Endothelial cell of umbilical vein (primary cell): ENCODE measurements around the gene SNTA1. TPM values are rescaled to one million over a fixed set of nuclear protein-coding genes. Genes with fewer than 3 reads are reported as not detected.
A peak's percentile ranks its signal among the peaks of the same experiment; 100 is the strongest.

ENCODE experiments used
- BruUV-seq: library from RNA; stranded (reverse); fragments of 400-500 nt; replicated peaks from 2 replicates; lab custom pipeline; 2021; lab: Mats Ljungman, UMichigan
- CTCF ChIA-PET: fragments of 300-600, 350-600 bp; sonication (Branson Sonifier 250); formaldehyde crosslinking; loops from one replicate; lab custom pipeline; 2021; ENCODE audit warnings: antibody characterized with exemption, inconsistent platforms; lab: Charles Lee
- POLR2A ChIA-PET: fragments of 300-600, 350-600 bp; sonication (Branson Sonifier 250); formaldehyde crosslinking; loops from one replicate; lab custom pipeline; 2021; ENCODE audit warnings: antibody characterized with exemption, inconsistent platforms; lab: Charles Lee
- DNase-seq: peaks from one replicate; pipeline ENCODE4 v3.0.0-alpha.2; 2011; ENCODE audit warnings: low read depth, low spot score
- FAIRE-seq: peaks from 2 replicates; lab custom pipeline; 2011; peaks lifted over from hg19 to GRCh38; lab: Jason Lieb, UNC
- H2AFZ ChIP-seq: 2 replicates; pipeline ENCODE4 v1.6.0; 2012; ENCODE audit warnings: low read depth, low read length, control low read depth, inconsistent platforms
- H3K27ac ChIP-seq: 2 replicates; pipeline ENCODE4 v1.5.1; 2011; ENCODE audit warnings: low read depth, mild to moderate bottlenecking, control low read depth, low read length, moderate library complexity; ENCODE audit not compliant: insufficient read depth
- H3K27me3 ChIP-seq, 2 experiments: 2 replicates each; pipeline versions ENCODE4 v1.6.0 to v1.6.1; 2011; ENCODE audit warnings: low read length in 2 of 2, mixed read lengths in 1 of 2; ENCODE audit not compliant: control insufficient read depth in 2 of 2, insufficient read depth in 2 of 2
- H3K36me3 ChIP-seq, 2 experiments: 2 replicates in 1 of 2; 3 replicates in 1 of 2; pipeline ENCODE4 v1.5.1; 2011; ENCODE audit warnings: low read length in 2 of 2, mild to moderate bottlenecking in 1 of 2, moderate library complexity in 1 of 2; ENCODE audit not compliant: control insufficient read depth in 2 of 2, insufficient read depth in 2 of 2; ENCODE audit errors: extremely low read depth in 1 of 2
- H3K4me1 ChIP-seq: 3 replicates; pipeline ENCODE4 v1.5.1; 2011; ENCODE audit warnings: mild to moderate bottlenecking, low read length; ENCODE audit not compliant: control insufficient read depth, insufficient read depth; ENCODE audit errors: extremely low read depth
- H3K4me2 ChIP-seq: 2 replicates; pipeline ENCODE4 v1.6.1; 2011; ENCODE audit warnings: low read length, control low read depth, mixed read lengths; ENCODE audit not compliant: insufficient read depth
- H3K4me3 ChIP-seq, 3 experiments: fragments of 200-600 bp in 1 of 3; sonication (generic), shearing (Covaris generic) in 1 of 3; replicated peaks in 1 of 3; 2 replicates each; pipeline ENCODE4 v1.5.1; 2011 to 2016; ENCODE audit warnings: control low read depth in 3 of 3, low read length in 3 of 3, mild to moderate bottlenecking in 2 of 3, inconsistent platforms in 1 of 3, low read depth in 1 of 3, moderate library complexity in 1 of 3; ENCODE audit not compliant: insufficient read depth in 1 of 3
- H3K79me2 ChIP-seq: 2 replicates; pipeline ENCODE4 v1.6.0; 2012; ENCODE audit warnings: low read length, inconsistent platforms; ENCODE audit not compliant: control insufficient read depth, insufficient read depth
- H3K9ac ChIP-seq: replicated peaks from 2 replicates; pipeline ENCODE3; 2011; ENCODE audit warnings: low read length, control low read depth; ENCODE audit not compliant: insufficient read depth; ENCODE audit errors: extremely low read depth
- H3K9me1 ChIP-seq: replicated peaks from 3 replicates; pipeline ENCODE4 v1.6.0; 2011; ENCODE audit warnings: mild to moderate bottlenecking, low read length; ENCODE audit not compliant: control insufficient read depth, insufficient read depth; ENCODE audit errors: extremely low read depth
- H3K9me3 ChIP-seq: replicated peaks from 2 replicates; pipeline ENCODE4 v1.5.1; 2012; ENCODE audit warnings: low read length, inconsistent platforms; ENCODE audit not compliant: control insufficient read depth, insufficient read depth
- H4K20me1 ChIP-seq: replicated peaks from 2 replicates; pipeline ENCODE3; 2011; ENCODE audit warnings: mild to moderate bottlenecking, low read length; ENCODE audit not compliant: control insufficient read depth, insufficient read depth; ENCODE audit errors: extremely low read depth
- CTCF ChIP-seq, 2 donors: IDR thresholded peaks; 1 replicate in 1 of 2; 2 replicates in 1 of 2; pipeline ENCODE4 v1.5.1; 2011; ENCODE audit warnings: low read length in 2 of 2, mild to moderate bottlenecking in 2 of 2, moderate library complexity in 2 of 2, control low read depth in 1 of 2, inconsistent platforms in 1 of 2, low read depth in 1 of 2; ENCODE audit not compliant: insufficient read depth in 1 of 2; ENCODE audit errors: extremely low read depth in 1 of 2
- EZH2 ChIP-seq: IDR thresholded peaks from 2 replicates; pipeline ENCODE4 v1.6.1; 2012; ENCODE audit warnings: borderline replicate concordance, low read depth, mild to moderate bottlenecking, moderate library complexity, low read length, inconsistent platforms; ENCODE audit not compliant: severe bottlenecking
- FOS ChIP-seq: IDR thresholded peaks from 2 replicates; pipeline ENCODE4 v1.6.1; 2011; ENCODE audit warnings: mild to moderate bottlenecking, low read length, moderate library complexity, borderline replicate concordance; ENCODE audit not compliant: insufficient read depth
- GATA2 ChIP-seq: IDR thresholded peaks from 2 replicates; pipeline ENCODE4 v1.7.0; 2011; ENCODE audit warnings: low read depth, mild to moderate bottlenecking, moderate library complexity, mixed read lengths, low read length; ENCODE audit not compliant: insufficient read length, insufficient read depth
- JUN ChIP-seq: IDR thresholded peaks from 2 replicates; pipeline ENCODE4 v1.6.1; 2011; ENCODE audit warnings: borderline replicate concordance, low read depth; ENCODE audit not compliant: insufficient read length, insufficient read depth
- MYC ChIP-seq: IDR thresholded peaks from one replicate; pipeline ENCODE4 v1.6.1; 2011; ENCODE audit warnings: mild to moderate bottlenecking, low read depth, low read length
- POLR2A ChIP-seq: IDR thresholded peaks from 2 replicates; pipeline ENCODE4 v1.6.1; 2012; ENCODE audit warnings: low read depth, mild to moderate bottlenecking, control low read depth, low read length
- POLR2AphosphoS5 ChIP-seq: IDR thresholded peaks from 2 replicates; pipeline ENCODE4 v1.6.1; 2012; ENCODE audit warnings: low read depth, mild to moderate bottlenecking, control low read depth, low read length, moderate library complexity; ENCODE audit not compliant: insufficient read depth
- dilution Hi-C: fragments of 300-500 bp; cut with MboI; formaldehyde crosslinking; loops from one replicate; pipeline ENCODE4 v1.15.0; 2019; ENCODE audit warnings: low sequenced_read_pairs; ENCODE audit not compliant: extremely low pct_ligation_motif_present
- intact Hi-C: fragments of 100-400 bp; cut with micrococcal nuclease; formaldehyde crosslinking; loops from one replicate; pipeline ENCODE4 v1.10.0; 2022
- polyA plus RNA-seq, 4 experiments: library from polyadenylated mRNA; depleted of rRNA in 3 of 4; stranded (reverse) in 3 of 4; unstranded in 1 of 4; fragments of >200 nt; gene quantifications; 2 replicates each; pipeline versions ENCODE4 v1.2.1 to v1.2.3, GENCODE V29; 2011 to 2012; ENCODE audit warnings: missing spikeins in 1 of 4
- total RNA-seq: library from RNA; stranded (reverse); gene quantifications from 2 replicates; pipeline ENCODE4 v1.2.3, GENCODE V29; 2021
- TF ChIP-seq, protein P1 (sequence below): IDR thresholded peaks from 2 replicates; pipeline ENCODE4 v1.6.1; 2011; ENCODE audit not compliant: insufficient read depth, insufficient read length

The SNTA1 gene
- total and polyA plus RNA-seq, 2 donors (not counting 3 experiments of a cell fraction or from before 2014, with no cell fraction given) = 5.2 to 6.0 TPM

- no peak for DNase-seq
- dilution Hi-C loops = no loop called here
- H3K9ac ChIP-seq = peak overlapping the region; percentile 62
- H3K4me3 ChIP-seq = peak overlapping the region in 2 of 3 experiments; percentile 23 to 46
- TF ChIP-seq, protein P1, sequence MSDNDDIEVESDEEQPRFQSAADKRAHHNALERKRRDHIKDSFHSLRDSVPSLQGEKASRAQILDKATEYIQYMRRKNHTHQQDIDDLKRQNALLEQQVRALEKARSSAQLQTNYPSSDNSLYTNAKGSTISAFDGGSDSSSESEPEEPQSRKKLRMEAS = no peak
- TF ChIP-seq EZH2 (no peak), CTCF (IDR thresholded peaks at IDR 0.05; ENCODE audit: extremely low read depth in 1 of 2, insufficient read depth in 1 of 2, low read depth in 1 of 2, low read length in 2 of 2) (no peak), GATA2 (no peak), JUN (no peak), FOS (no peak), MYC (no peak), POLR2AphosphoS5 (no peak), POLR2A (no peak)
- no peaks in the 10 kb centered on the region for H3K9me3 ChIP-seq
- H3K79me2 ChIP-seq = no peaks in the 10 kb centered on the region
- BruUV-seq = no TSS peak
- FAIRE-seq = no peak
- H3K27me3 ChIP-seq = no peaks in the 10 kb centered on the region
- CTCF ChIA-PET = interaction anchor here (0.9 to 2.8 kb wide), 3 partner anchors 210 to 224 kb away, joined by 3 to 14 read pairs (median 14); partner anchors contain the start of gene ACTL10
- peak overlapping the region; percentile 30 for H2AFZ ChIP-seq
- POLR2A ChIA-PET = no interaction called here
- no peaks in the 10 kb centered on the region for H4K20me1 ChIP-seq
- H3K36me3 ChIP-seq = no peaks in the 10 kb centered on the region
- H3K27ac ChIP-seq = no peak overlapping the region
- intact Hi-C loops = no loop called here
- peak overlapping the region; percentile 55 for H3K4me2 ChIP-seq
- peaks cover 5% of the 10 kb centered on the region for H3K4me1 ChIP-seq
- no peaks in the 10 kb centered on the region for H3K9me1 ChIP-seq
Measured at GRCh38 chr20:33443006-33443511, 504 bp downstream of the SNTA1 start.
